DMS153 treated with DMSO at 0.1 percent for 48 hours (cell line): ENCODE measurements around the gene IPO13.

Source experiments
- DNase-seq: peaks from one replicate; lab custom pipeline; 2025; ENCODE audit not compliant: unreplicated experiment; lab: John Stamatoyannopoulos, UW

Gene IPO13

GRCh38 chr1:43973981-43974442, 27.3 kb downstream of the IPO13 start:
- no peak for DNase-seq

- peak; percentile 94 for DNase-seq
These were observed 27.9 kb downstream of the IPO13 start, which contains the start of gene ATP6V0B for GRCh38 chr1:43974443-43975248. Gene ATP6V0B (plus strand): TSS chr1:43974960. CDS start chr1:43975041, 81 bp downstream.

- DNase-seq, result no peak
These were observed 28.7 kb downstream of the IPO13 start for GRCh38 chr1:43975249-43975961.

GRCh38 chr1:43976045-43976444, 29.3 kb downstream of the IPO13 start:
- no peak for DNase-seq

GRCh38 chr1:43976890-43977289, 30.1 kb downstream of the IPO13 start:
- no peak for DNase-seq

- no peak for DNase-seq
These were observed 30.9 kb downstream of the IPO13 start for GRCh38 chr1:43977376-43978263.

GRCh38 chr1:43978264-43978550, 31.5 kb downstream of the IPO13 start:
- no peak for DNase-seq

GRCh38 chr1:43978551-43979260, 32.0 kb downstream of the IPO13 start, which contains the start of gene B4GALT2:
Gene B4GALT2 (plus strand): TSS chr1:43979210. CDS start chr1:43981161, 1,951 bp downstream.
- peak; percentile 19 for DNase-seq

GRCh38 chr1:43979261-43979527, 32.4 kb downstream of the IPO13 start:
- no peak for DNase-seq

- DNase-seq, result no peak
These were observed 32.9 kb downstream of the IPO13 start for GRCh38 chr1:43979528-43980254.

- no peak for DNase-seq
These were observed 33.7 kb downstream of the IPO13 start for GRCh38 chr1:43980255-43981134.

GRCh38 chr1:43981135-43981491, 34.4 kb downstream of the IPO13 start:
- DNase-seq, result no peak

GRCh38 chr1:43981636-43982035, 34.9 kb downstream of the IPO13 start:
- no peak for DNase-seq

- DNase-seq, result no peak
These were observed 35.5 kb downstream of the IPO13 start for GRCh38 chr1:43982241-43982640.

- no peak for DNase-seq
These were observed 36.1 kb downstream of the IPO13 start for GRCh38 chr1:43982808-43983207.

- no peak for DNase-seq
These were observed 36.6 kb downstream of the IPO13 start for GRCh38 chr1:43983253-43983899.

GRCh38 chr1:43984855-43985254, 38.1 kb downstream of the IPO13 start:
- DNase-seq, result no peak

GRCh38 chr1:43985984-43986595, 39.3 kb downstream of the IPO13 start:
- DNase-seq, result no peak
